Measurements from ENCODE around the gene MYLK4.
"Not testable (repeated sequence)": the region's sequence is repeated elsewhere in the genome, so short reads cannot be mapped to it uniquely, and the experiment has no call there.

Gene MYLK4

GRCh38 chr6:2775003-2775402 is 24.3 kb upstream of the MYLK4 start:
- DNase-seq, result no peak

GRCh38 chr6:2773449-2773848 is 22.7 kb upstream of the MYLK4 start:
- no peak for DNase-seq

GRCh38 chr6:2772840-2773239 is 22.1 kb upstream of the MYLK4 start:
- no peak for DNase-seq

- DNase-seq, result no peak
Measured at GRCh38 chr6:2771079-2771478, 20.4 kb upstream of the MYLK4 start.

- DNase-seq, result no peak
Measured at GRCh38 chr6:2770171-2770570, 19.4 kb upstream of the MYLK4 start.

GRCh38 chr6:2768696-2769095 is 18.0 kb upstream of the MYLK4 start:
- DNase-seq, result no peak

GRCh38 chr6:2767657-2768524 is 17.2 kb upstream of the MYLK4 start:
- DNase-seq, result no peak

GRCh38 chr6:2766767-2767656 is 16.3 kb upstream of the MYLK4 start:
- no peak for DNase-seq

GRCh38 chr6:2765896-2766766 is 15.4 kb upstream of the MYLK4 start:
- no peak for DNase-seq

- peak; percentile 98 for DNase-seq
Measured at GRCh38 chr6:2765166-2765895, 14.6 kb upstream of the MYLK4 start, which contains the start of gene WRNIP1. WRNIP1 (plus strand) TSS chr6:2765393; CDS start chr6:2765623, 230 bp downstream.

GRCh38 chr6:2764610-2765165 is 14.0 kb upstream of the MYLK4 start:
- peak; percentile 73 for DNase-seq

GRCh38 chr6:2763876-2764540 is 13.3 kb upstream of the MYLK4 start:
- no peak for DNase-seq

- no peak for DNase-seq
Measured at GRCh38 chr6:2763345-2763841, 12.7 kb upstream of the MYLK4 start.

- DNase-seq, result not testable (repeated sequence)
Measured at GRCh38 chr6:2762868-2763267, 12.1 kb upstream of the MYLK4 start.

- DNase-seq, result no peak
Measured at GRCh38 chr6:2760882-2761842, 10.4 kb upstream of the MYLK4 start.

- DNase-seq, result no peak
Measured at GRCh38 chr6:2758980-2759379, 8.3 kb upstream of the MYLK4 start.

GRCh38 chr6:2756687-2757224 is 6.0 kb upstream of the MYLK4 start:
- DNase-seq, result no peak

- DNase-seq, result no peak
Measured at GRCh38 chr6:2756241-2756640, 5.5 kb upstream of the MYLK4 start.

- DNase-seq, result no peak
Measured at GRCh38 chr6:2755456-2755855, 4.7 kb upstream of the MYLK4 start.

Measured in NCI-H2171 (cell line).